Activated CD8-positive, alpha-beta memory T cell treated with anti-CD3 and anti-CD28 coated beads, Interleukin-2, amount 50 U/mL, for 48 hours (primary cell): ENCODE measurements around the gene DOHH.
A peak's percentile ranks its signal among the peaks of the same experiment; 100 is the strongest.
"Not testable (repeated sequence)": the region's sequence is repeated elsewhere in the genome, so short reads cannot be mapped to it uniquely, and the experiment has no call there.

Source experiments
- DNase-seq: peaks from one replicate; pipeline ENCODE4 v3.0.0-alpha.2; 2020

DOHH gene

DNA sequence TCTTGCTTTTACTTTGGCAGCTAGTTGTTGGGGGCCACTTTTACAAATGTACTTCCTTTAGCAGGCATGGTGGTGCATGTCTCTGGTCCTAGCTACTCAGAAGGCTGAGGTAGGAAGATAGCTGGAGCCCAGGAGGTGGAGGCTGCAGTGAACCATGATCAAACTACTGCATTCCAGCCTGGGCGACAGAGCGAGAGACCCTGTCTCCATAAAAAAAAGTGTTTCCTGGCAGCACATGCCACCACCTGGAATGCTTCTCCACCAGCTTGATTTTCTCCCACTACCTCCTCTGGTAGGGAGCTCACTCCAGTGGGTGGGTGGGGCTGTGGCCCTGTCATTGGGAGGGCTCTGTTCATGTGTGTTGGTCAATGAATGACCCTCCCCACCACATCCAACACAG, 18.2 kb upstream of the DOHH start:
- DNase-seq: no peak

DNA sequence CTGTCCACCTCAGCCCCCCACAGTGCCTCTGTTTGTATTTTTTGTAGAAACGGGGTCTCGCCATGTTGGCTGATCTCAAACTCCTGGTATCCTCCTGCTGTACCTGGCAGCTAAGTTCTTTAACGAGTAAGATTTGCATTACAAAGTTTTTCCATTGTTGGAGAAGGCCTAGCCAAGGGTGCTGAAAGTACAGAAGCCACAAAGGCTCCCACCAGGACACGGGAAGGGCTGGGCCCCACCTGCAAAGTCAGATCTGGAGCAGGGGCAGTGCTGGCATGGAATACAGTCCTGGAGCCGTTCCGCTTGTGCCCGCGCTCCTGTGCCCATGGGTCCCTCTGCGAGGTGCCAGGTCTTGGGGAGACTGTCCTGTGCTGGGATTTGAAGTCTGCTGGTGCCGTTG, 17.8 kb upstream of the DOHH start:
- DNase-seq: no peak

GRCh38 chr19:3517638-3518037, 17.2 kb upstream of the DOHH start:
- no peak for DNase-seq

DNA sequence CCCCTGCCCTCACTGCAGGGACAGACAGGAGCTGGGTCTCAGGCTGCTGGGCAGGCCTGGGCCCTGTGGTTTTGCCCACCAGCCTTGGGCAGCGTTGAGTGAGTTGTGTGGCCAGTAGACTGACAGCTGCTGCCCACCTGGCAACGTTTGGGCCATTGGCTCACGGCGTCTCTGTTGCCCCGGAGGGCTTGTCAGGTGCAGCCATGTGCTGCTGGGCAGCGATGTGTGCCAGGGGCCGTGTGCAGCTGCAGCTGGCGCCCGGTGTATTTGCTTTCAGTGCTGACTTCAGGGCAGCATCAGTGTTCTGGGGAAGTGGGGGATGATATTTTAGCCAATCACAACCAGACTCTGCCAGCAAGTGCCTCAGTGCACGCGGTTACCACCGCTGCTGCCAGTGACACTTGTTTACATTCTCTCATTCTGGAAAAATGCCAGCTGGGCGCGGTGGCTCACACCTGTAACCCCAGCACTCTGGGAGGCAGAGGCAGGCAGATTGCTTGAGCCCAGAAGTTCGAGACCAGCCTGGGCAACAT, 16.3 kb upstream of the DOHH start:
- no peak for DNase-seq

- DNase-seq: no peak
Measured at GRCh38 chr19:3515891-3516422, 15.5 kb upstream of the DOHH start.

DNA sequence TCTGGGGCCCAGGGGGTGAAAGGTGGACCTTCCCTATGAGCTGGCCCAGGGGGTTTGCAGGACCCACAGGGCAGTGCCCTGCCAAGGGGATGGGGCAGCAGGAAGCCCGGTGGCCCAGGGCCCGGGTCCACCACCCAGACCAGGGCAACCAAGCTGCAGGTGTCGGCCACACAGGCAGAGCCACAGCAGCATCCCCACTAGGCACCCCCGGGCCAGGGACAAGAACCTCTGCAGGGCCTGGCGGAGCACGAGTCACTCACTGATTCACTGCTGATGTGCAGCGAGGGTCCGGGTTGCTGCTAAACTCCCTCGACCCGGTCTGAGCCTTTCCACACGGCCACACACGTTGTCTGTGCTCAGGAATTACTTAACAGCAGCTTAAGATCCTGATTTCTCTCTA, 14.5 kb upstream of the DOHH start:
- no peak for DNase-seq

DNA sequence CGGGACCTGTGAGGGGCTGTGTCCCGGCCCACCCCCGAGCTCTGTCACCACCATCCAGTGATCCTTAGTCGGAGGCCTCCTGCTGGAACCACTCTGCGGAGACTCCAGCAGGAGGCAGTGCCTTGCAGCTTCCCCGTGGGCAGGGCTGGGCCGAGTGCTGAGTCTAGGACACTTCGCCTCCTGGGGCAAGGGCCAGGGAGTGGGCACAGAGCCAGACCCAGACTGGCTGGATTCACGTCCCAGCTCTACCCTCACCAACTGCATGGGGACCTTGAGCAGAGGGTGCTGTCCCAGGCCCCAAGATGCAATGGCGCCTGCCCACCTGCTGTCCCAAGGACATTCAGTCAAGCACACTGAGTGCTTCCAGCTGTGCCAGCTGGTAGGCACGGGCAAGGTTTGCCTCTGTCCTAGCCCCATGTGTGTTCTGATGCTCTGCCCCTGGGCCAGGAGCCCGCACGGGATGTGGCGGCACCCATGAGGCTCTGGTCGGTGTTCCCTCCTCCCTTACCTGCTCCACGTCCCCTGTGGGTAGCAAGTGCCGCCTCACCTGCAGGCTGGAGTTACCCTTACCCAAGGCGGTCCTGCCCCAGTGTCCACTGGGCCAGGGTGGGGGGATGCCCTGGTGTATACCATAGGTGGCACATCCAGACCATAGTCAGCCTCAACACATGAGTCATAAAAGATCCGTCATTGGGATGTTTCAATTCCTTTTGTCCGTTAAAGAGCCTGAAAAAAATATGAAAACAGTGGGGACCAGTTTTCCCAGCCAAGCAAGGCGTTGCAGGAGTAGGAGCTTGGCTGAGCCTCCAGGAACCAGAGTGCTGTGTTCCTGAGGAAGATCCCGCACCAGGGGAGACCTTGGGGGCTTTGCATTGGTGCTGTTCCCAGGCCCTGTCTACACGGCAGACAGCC, 13.0 kb upstream of the DOHH start:
- DNase-seq: no peak

GRCh38 chr19:3512562-3513228, 12.2 kb upstream of the DOHH start:
- no peak for DNase-seq

DNA sequence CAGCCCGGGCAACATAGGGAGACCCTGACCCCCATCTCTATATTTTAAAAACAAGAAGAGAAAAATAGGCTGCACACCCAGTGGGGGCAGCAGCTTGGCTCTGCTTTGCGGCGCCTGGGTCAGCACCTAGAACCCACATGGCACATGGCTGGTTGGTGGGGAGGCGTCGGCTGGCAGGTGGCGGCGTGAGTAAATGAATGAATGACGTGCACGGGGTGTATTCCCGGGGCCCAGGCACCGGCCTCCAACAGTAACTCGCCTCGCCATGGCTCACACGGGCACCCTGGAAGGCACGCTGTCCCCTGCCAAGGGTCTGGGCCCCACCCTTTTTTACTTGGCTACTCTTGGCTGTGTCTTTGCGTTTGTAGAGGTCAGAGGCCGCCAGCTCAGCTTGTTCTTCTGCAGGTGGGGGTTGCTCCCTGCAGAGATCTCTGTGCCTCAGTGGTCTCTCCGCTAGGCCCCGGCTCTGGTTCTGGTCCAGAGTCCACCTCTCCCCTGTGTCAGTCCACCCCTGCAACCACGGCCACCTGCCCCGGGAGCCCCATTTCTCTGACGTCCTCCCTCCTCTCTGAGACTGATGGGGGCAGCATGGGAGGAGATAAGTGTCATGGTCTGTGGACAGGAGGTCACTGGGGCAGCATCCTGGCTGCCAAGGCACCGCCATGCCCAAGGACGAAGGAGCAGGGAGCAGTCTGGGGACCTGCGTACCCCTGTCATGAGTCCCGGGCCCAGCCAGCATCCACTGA, 11.2 kb upstream of the DOHH start:
- DNase-seq: no peak

DNA sequence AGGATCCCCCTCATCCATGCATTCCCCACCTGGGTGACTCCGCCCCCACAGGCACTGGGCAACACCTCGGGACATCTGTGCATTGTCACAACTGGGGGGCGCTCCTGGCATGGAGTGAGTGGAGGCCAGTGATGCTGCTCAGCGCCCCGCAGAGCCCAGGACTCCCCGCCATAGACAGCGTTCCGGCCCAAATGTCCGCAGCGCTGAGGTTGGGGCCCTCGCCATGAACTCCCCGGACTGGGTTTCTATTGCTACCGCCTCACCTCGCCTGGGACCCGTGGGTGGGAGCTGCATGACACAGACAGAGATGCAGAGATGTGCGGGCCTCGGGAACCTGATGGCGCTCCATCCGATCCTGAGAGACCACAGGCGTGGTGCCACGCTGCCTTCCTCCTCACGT, 10.3 kb upstream of the DOHH start:
- DNase-seq: no peak

DNA sequence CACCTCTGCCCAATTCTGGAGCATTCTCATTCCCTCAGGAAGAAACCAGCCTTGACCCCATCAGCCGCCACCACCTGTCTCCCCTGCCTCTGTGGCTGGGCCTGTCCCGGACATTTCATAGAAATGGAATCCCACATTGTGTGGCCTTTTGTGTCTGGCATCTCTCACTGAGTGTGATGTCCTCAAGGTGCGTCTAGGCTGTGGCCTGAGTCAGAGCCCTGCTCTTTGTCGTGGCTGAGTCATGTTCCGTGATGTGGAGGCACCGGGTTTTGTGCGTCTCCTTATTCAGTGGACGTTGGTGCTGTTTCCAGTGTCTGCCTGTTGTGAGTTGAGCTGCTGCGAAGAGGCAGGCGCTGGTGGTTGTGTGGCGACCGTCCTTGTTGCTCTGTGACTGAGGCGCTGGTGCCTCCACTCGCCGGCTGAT, 9.1 kb upstream of the DOHH start:
- peak; percentile 59 for DNase-seq

GRCh38 chr19:3508771-3509535, 8.5 kb upstream of the DOHH start:
- peak; percentile 58 for DNase-seq

- not testable (repeated sequence) for DNase-seq
Measured at GRCh38 chr19:3508121-3508661, 7.7 kb upstream of the DOHH start.

DNA sequence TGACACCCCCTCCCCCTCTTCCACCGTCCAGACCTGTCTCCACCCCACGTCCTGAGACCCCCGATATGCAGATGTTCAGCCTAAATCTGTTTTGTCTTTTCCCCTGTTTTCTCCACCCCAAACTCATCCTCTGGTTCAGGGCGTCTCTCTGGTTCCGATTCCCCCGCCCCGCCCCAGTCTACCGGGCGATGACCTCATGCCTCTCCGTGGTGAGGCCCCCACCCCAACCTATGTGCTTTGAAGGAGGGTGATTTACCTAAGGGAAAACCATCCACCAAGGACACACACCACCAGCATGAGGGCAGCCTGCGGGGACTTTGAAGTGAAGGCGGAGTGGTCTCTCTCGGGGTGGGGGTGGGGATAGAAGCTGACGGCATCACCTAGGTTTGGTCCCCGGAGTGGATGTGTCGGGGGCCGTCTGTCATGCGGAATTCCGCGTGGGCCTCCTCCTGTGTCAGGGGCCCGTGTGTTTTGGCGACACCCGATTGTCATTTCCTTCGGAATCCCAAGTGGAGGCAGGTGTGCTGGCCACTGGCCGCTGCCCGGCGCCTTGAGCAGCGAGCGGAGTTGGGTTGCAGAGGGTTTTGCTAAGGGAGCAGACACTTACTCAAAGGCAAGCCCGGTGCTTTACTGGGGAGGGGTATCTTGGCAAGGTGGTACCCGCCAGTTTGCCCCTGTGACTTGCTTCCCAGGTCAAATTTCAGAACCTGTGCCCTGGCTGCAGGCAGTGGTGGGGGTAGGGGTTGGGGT, 7.1 kb upstream of the DOHH start:
- DNase-seq: no peak

DNA sequence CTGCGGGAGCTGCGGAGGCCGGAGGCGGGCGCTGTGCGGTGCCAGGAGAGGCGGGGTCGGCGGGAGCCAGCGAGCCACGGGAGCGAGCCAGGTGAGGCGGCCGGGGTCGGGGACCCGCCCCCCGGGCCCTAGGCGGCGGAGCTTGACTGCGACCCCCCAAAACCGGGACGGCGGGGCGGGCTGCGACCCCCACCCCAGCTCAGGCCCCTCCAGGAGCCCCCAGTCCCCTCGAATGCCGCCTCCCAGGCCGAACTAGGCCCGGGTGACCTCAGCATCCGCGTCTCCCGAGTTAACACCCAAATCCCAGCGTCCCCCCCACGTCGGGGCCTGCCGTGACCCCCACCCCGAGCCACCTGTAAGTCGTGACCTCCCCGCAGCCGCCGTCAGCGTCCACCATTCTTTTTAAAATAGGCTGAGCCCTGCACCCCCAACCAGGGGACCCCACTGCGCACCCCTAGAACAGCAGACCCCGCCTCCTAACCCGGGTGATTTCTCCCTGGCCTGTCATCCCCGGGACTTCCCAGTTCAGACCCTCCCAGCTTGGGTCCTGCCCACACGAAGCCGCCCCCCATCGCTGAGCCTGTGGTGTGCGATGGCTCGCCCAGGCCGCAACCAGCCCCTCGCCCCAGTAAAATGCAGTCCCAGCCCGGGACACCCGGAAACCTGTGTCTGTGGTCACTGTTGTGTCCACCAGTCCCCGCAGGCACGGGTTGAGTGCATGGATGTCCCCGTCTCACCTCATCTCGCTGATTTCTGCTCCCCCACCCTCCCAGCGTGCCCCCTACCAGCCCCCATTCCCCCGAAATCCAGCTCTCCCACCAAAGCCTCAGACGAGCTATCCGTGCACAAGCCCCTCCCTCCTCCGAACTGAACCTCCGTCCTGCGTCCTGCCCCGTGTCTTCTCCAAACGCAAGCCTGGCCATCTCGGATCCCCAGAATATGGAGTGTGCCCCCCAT, 6.2 kb upstream of the DOHH start:
- DNase-seq: peak; percentile 64

DNA sequence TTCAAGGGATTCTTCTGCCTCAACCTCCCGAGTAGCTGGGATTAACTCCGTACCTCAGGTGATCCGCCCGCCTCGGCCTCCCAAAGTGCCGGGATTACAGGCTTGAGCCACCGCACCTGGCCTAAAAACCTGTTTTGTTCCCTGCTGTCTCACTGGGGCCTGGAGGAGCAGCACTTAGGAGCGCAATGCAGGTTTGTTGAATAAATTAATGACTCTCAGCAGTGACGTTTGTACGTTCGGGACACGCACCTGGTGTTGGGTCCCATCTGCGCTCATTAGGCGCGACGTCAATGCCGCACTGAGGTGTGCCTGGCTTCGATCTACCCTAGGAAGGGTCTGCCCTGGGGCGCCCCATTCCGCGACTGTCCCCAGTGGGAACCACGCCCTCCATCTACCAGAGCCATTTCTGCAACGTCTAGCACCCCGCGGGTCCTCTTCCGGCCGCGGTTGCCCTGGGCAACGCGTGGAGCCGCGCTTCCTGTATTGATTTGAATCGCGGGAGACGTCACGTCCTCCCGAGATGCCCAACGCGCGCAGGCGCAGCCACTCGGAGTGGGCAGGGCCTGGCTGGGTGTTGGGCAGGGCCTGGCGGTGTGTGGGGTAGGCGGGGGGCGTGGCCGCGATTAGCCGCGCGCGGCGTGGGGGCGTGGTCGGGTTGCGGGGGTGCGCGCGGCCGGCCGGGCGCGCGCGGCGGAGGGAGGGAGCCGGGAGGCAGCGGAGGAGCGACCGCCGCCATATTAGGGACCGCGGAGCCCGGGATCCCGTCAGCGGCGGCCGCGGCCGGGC, 5.3 kb upstream of the DOHH start, which contains the start of gene FZR1:
TSS of gene FZR1 (plus strand) at position 714 of the 786 bp plus-strand sequence. CDS start 16,679 bp downstream, outside the sequence.
- peak; percentile 100 for DNase-seq

- no peak for DNase-seq
Measured at GRCh38 chr19:3504735-3505134, 4.3 kb upstream of the DOHH start.

GRCh38 chr19:3503036-3503572, 2.6 kb upstream of the DOHH start:
- no peak for DNase-seq

- DNase-seq: no peak
Measured at GRCh38 chr19:3501780-3502179, 1.3 kb upstream of the DOHH start.
